Sigmoid colon (tissue), 4 donors: ENCODE data around the gene CPEB1.

Experiments
- EP300 ChIP-seq, 4 donors: sonication (generic); formaldehyde crosslinking; IDR thresholded peaks; one replicate each; pipeline ENCODE4 v1.6.1; 2017; ENCODE audit warnings: antibody characterized with exemption in 4 of 4
- POLR2AphosphoS5 ChIP-seq, 4 donors: sonication (generic); formaldehyde crosslinking; IDR thresholded peaks; one replicate each; pipeline ENCODE4 v1.6.1; 2017; ENCODE audit warnings: antibody characterized with exemption in 4 of 4
- TF ChIP-seq, protein P1 (sequence below), 4 experiments: fragments of 450-650 bp in 3 of 4; fragments of 200-600 bp in 1 of 4; IDR thresholded peaks; one replicate each; pipeline ENCODE4 v1.5.1; 2016 to 2019; ENCODE audit warnings: antibody characterized with exemption in 4 of 4, mild to moderate bottlenecking in 3 of 4, moderate library complexity in 2 of 4

DNA sequence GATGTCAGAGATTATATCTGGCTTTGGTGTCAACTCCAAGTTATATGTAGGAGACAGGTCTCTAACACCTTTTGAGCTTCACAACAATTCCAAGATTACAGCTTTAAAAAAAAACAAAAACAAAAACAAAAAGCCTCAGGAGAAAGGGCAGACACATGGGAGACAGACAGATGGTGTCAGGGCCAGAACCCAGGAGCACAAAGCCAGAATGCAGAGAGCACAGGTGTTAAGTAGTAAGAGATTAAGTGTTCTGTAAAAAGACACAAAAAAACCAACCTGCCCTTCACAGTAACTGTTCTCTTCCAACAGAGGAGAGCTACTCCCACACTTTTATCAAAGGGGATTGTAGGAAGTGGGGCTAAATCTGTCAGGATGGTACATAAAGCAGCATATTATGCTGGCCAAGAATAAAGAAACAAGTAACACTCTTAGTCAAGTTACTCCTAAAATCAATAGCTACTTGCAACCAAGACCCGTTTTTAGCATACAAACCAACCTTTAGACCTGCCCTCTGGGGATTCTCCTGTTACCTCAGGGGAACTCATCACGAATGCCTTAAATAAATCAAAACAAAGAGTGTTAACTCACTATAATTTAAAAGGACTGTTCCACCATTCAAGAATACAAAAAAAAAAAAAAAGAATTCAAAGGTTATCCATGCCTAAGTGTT, 5.9 kb downstream of the CPEB1 start:
- TF ChIP-seq, protein P1, sequence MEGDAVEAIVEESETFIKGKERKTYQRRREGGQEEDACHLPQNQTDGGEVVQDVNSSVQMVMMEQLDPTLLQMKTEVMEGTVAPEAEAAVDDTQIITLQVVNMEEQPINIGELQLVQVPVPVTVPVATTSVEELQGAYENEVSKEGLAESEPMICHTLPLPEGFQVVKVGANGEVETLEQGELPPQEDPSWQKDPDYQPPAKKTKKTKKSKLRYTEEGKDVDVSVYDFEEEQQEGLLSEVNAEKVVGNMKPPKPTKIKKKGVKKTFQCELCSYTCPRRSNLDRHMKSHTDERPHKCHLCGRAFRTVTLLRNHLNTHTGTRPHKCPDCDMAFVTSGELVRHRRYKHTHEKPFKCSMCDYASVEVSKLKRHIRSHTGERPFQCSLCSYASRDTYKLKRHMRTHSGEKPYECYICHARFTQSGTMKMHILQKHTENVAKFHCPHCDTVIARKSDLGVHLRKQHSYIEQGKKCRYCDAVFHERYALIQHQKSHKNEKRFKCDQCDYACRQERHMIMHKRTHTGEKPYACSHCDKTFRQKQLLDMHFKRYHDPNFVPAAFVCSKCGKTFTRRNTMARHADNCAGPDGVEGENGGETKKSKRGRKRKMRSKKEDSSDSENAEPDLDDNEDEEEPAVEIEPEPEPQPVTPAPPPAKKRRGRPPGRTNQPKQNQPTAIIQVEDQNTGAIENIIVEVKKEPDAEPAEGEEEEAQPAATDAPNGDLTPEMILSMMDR (IDR thresholded peaks at IDR 0.05) = no peak
- TF ChIP-seq EP300 (IDR thresholded peaks at IDR 0.05) (no peak), POLR2AphosphoS5 (IDR thresholded peaks at IDR 0.05) (no peak)
